Astrocyte of the cerebellum (primary cell): ENCODE data around the gene FAM180A.

ENCODE experiments used
- DNase-seq: peaks from one replicate; pipeline ENCODE4 v3.0.0-alpha.2; 2011; ENCODE audit warnings: low read depth
- H3K4me3 ChIP-seq: 2 replicates; pipeline ENCODE4 v1.5.1; 2011; ENCODE audit warnings: mild to moderate bottlenecking, low read depth, low read length, moderate library complexity
- CTCF ChIP-seq: IDR thresholded peaks from 2 replicates; pipeline ENCODE4 v1.5.1; 2012; ENCODE audit warnings: low read length, low read depth, moderate library complexity, mild to moderate bottlenecking; ENCODE audit errors: missing control alignments
- in situ Hi-C: cut with HindIII; loops from 2 replicates; pipeline ENCODE4 v1.10.0; 2017; ENCODE audit warnings: low sequenced_read_pairs

Gene FAM180A

DNA sequence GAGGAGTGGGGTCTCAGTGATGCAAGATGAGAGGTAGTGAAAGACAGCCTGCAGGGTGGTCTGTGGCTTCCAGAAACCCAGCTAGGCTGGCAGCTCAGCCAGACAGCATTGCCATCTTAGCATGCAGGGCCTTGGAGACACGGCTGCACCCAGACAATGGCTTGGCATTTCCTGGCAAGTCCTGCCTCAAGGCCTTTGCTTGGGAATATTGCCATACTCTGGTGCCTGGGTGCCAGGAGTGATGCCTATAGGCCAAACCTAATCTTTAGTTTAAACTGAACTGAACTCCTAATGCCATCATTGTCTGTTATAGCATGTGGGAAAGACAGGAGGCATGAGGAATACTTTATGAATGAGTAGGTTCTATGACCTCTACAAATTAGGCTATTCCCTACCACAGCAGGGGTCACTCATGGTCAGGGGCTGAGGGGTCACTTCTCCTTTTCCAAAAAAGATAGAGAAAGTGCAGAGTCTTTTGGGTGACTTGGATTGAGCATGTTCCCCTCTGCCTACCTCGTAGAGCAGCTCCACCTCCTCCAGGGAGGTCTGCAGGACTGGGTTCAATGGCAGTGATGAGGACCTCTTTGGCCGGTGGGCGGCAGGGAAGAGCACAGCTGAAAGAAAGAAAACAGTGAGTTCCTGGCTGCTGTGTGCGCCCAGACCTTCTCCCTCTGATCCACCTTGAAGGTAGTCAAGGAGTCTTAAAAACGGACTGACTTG is 11.9 kb downstream of the FAM180A start:
- no peak for TF ChIP-seq CTCF
- H3K4me3 ChIP-seq: no peak overlapping the region
- DNase-seq: no peak
- in situ Hi-C loops: no loop called here

- in situ Hi-C loops: no loop called here
- no peak for DNase-seq
- no peak overlapping the region for H3K4me3 ChIP-seq
- TF ChIP-seq CTCF: no peak
Measured at GRCh38 chr7:135734343-135734689, 14.3 kb downstream of the FAM180A start.

DNA sequence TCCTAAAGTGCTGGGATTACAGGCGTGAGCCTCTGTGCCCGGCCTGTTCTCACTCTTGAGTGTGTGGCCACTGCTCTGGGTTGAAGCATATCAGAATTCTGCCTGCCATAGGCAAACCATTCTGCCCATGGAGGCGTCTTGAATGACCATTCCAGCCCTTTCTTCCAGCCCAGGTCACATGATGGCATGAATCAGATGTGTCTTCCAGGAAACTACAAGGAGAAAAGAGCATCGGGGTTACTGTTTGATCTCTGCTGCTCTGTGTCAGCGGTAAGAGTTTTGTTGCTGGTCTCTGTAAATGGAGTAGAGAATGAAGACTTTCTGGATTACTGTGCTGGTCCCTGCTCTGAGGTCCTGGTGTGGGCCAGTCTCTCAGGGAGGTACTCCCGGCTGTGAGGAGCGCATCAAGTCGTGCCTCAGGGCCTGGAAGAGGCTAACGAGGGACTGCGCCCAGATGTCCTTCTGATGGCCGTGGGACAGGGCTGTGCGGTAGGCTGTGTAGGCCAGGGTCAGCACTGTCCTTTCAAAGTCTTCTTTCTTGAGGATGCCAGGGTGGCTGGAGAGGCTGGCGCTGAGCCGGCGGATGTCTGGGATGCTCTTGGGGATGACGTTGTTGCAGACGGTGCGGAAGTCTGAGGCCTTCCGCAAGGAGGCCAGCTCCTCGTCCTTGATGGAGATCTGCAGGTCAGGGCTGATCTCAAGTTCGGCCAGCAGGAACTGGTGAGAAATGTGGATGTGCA is 14.8 kb downstream of the FAM180A start:
- H3K4me3 ChIP-seq: no peak overlapping the region
- in situ Hi-C loops: no loop called here
- DNase-seq: no peak
- TF ChIP-seq CTCF: no peak

GRCh38 chr7:135731131-135731530 is 17.5 kb downstream of the FAM180A start:
- H3K4me3 ChIP-seq: no peak overlapping the region
- in situ Hi-C loops: no loop called here
- no peak for DNase-seq
- no peak for TF ChIP-seq CTCF

DNA sequence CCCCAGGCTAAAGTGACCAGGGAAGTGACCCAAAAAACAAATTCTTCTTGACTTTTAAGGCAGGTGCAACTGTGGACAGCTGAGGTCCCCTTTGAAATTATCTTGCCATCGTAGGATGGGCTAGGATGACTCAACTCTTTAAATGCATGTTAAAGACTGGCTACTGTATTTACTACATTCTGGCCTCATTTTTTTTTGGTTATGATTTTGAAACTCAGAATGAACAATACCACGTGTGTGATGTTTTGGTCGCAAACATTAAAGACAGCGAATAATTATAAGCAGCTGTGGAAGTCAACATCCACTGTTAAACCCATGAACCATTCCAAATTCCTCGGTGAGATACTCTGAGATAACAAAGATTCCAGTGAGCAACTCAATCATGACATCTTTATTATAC is 19.4 kb downstream of the FAM180A start:
- no peak overlapping the region for H3K4me3 ChIP-seq
- no peak for TF ChIP-seq CTCF
- in situ Hi-C loops: no loop called here
- no peak for DNase-seq

DNA sequence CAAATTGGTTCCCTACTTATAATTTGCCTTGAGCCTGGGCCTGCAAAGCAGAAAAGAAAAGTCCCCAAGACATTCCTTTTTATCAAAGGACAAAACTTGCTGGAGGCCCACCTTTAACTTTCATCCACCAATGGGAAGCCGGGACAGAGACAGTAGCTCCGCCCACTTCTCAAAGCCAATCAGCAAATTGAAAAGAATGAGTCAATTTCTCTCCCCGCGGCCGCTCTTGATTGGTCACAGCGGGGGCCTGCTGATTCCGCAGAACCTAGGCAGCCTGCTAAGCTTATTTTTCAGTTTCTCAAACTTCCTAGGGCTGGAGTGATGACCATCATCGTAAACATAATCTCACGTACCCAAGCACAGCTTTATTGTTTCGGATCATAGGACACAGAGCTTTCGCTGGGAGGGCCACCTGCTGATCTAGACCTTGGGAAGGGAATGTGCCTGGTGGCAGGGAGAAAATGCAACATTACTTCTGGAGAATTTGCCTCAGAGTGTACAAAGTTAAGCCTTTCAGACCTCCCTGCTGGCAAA is 20.4 kb downstream of the FAM180A start, which contains the start of gene SLC13A4:
TSS of gene SLC13A4 (minus strand) at position 51 of the 534 bp plus-strand sequence. CDS start 690 bp downstream, outside the sequence.
- TF ChIP-seq CTCF: no peak
- no peak for DNase-seq
- H3K4me3 ChIP-seq: no peak within 1 kb of the TSS
- in situ Hi-C loops: no loop called here
